ENCODE results near the gene SYTL1.

DNA sequence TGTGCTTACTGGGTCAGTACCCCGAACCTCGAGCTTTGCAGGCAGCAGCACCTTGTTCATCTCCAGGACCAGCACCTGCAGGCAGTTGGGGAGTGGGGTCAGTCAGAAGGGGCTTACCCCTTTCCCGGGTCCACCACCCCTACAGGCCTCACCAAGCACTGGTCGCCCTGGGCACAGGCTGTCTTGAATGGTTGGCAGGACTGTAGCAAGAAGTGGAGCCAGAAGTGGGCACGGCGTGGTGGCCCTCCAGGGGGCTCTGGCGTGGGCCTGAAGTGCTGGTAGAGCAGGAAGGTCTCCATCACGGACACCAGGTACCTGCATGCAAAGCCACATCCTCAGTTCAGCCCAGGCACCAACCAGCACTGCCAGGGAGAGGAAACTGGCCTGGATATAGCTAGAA, 19.7 kb downstream of the SYTL1 start:
- TF ChIP-seq POLR2A (IDR thresholded peaks at IDR 0.05) (no peak), CTCF (IDR thresholded peaks at IDR 0.05) (no peak)

All from transverse colon (tissue), 3 donors.